HG03469 (cell line): ENCODE measurements around the gene NQO2.
"Not testable (repeated sequence)": the region's sequence is repeated elsewhere in the genome, so short reads cannot be mapped to it uniquely, and the experiment has no call there.

ENCODE experiments used
- ATAC-seq: cut with Tn5 transposase; IDR thresholded peaks from one replicate; pipeline ENCODE4 v1.9.1; 2021; ENCODE audit warnings: mild to moderate bottlenecking, moderate library complexity, moderate number of reproducible peaks; ENCODE audit not compliant: unreplicated experiment

Gene NQO2

GRCh38 chr6:2988426-2989331 lies 11.0 kb upstream of the NQO2 start:
- peak; percentile 47 for ATAC-seq

GRCh38 chr6:2989332-2990247 lies 10.1 kb upstream of the NQO2 start:
- peak; percentile 40 for ATAC-seq

GRCh38 chr6:2990248-2990931 lies 9.3 kb upstream of the NQO2 start:
- no peak for ATAC-seq

GRCh38 chr6:2990932-2991506 lies 8.7 kb upstream of the NQO2 start:
- no peak for ATAC-seq

GRCh38 chr6:2992330-2992979 lies 7.2 kb upstream of the NQO2 start:
- no peak for ATAC-seq

- ATAC-seq = no peak
These were observed 5.9 kb upstream of the NQO2 start for GRCh38 chr6:2993755-2994317.

- ATAC-seq = not testable (repeated sequence)
These were observed 1.3 kb upstream of the NQO2 start for GRCh38 chr6:2998249-2998997.

GRCh38 chr6:2998998-2999617 lies 586 bp upstream of the NQO2 start:
- peak; percentile 12 for ATAC-seq

- ATAC-seq = no peak
These were observed 1.6 kb downstream of the NQO2 start for GRCh38 chr6:3001146-3001772.

- no peak for ATAC-seq
These were observed 2.1 kb downstream of the NQO2 start for GRCh38 chr6:3001773-3002293.

GRCh38 chr6:3003226-3003625 lies 3.5 kb downstream of the NQO2 start:
- not testable (repeated sequence) for ATAC-seq

- ATAC-seq = no peak
These were observed 5.4 kb downstream of the NQO2 start for GRCh38 chr6:3005077-3005476.

- no peak for ATAC-seq
These were observed 6.2 kb downstream of the NQO2 start for GRCh38 chr6:3005874-3006273.

GRCh38 chr6:3006476-3006875 lies 6.8 kb downstream of the NQO2 start:
- no peak for ATAC-seq

- no peak for ATAC-seq
These were observed 7.9 kb downstream of the NQO2 start for GRCh38 chr6:3007571-3007970.

- not testable (repeated sequence) for ATAC-seq
These were observed 9.1 kb downstream of the NQO2 start for GRCh38 chr6:3008712-3009265.

- ATAC-seq = no peak
These were observed 10.2 kb downstream of the NQO2 start for GRCh38 chr6:3009930-3010329.

GRCh38 chr6:3011158-3011557 lies 11.5 kb downstream of the NQO2 start:
- no peak for ATAC-seq
